ENCODE measurements around the gene ZBED5. TPM values are rescaled to one million over a fixed set of nuclear protein-coding genes. Genes with fewer than 3 reads are reported as not detected.

ZBED5 gene
- total and polyA plus RNA-seq, 9 donors, result 27.8 to 69.4 (median 49.1) TPM

GRCh38 chr11:10897150-10897549 lies 39.3 kb upstream of the ZBED5 start:
- no peak overlapping the region for H3K27ac ChIP-seq

DNA sequence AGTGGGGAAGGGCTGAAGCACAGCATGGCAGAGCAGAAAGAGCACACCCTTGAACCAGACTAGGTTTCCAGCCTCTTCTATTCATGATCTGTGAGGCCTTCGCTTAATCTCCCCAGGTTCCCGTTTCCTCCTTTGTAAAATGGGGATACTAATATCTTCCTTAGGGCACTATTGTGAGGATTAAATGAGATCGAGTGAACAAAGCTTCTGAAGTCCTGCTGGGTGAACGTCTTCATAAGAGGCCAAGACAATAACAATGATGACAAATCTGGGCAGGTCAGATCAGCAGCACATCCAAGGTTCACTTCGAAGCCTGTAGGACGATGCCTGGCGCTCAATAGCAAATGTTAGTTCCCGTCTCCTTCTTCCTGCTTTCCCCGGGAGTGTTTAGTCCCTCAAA lies 38.6 kb upstream of the ZBED5 start:
- no peaks in the 10 kb centered on the region for H3K27me3 ChIP-seq
- no peak overlapping the region for H3K4me3 ChIP-seq
- peaks cover 11% of the 10 kb centered on the region for H3K4me1 ChIP-seq (ENCODE audit: insufficient read depth)
- no peaks in the 10 kb centered on the region for H3K36me3 ChIP-seq
- intact Hi-C loops (cut with DNase I), result no loop called here
- 85 to 94% (median 90%) methylated on average over 9 of the region's 9 CpGs for whole genome bisulfite sequencing, 3 donors
- no peak for DNase-seq
- no peak overlapping the region for H3K27ac ChIP-seq
- TF ChIP-seq POLR2A (IDR thresholded peaks at IDR 0.05), result no peak
- TF ChIP-seq, protein P1, sequence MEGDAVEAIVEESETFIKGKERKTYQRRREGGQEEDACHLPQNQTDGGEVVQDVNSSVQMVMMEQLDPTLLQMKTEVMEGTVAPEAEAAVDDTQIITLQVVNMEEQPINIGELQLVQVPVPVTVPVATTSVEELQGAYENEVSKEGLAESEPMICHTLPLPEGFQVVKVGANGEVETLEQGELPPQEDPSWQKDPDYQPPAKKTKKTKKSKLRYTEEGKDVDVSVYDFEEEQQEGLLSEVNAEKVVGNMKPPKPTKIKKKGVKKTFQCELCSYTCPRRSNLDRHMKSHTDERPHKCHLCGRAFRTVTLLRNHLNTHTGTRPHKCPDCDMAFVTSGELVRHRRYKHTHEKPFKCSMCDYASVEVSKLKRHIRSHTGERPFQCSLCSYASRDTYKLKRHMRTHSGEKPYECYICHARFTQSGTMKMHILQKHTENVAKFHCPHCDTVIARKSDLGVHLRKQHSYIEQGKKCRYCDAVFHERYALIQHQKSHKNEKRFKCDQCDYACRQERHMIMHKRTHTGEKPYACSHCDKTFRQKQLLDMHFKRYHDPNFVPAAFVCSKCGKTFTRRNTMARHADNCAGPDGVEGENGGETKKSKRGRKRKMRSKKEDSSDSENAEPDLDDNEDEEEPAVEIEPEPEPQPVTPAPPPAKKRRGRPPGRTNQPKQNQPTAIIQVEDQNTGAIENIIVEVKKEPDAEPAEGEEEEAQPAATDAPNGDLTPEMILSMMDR (IDR thresholded peaks at IDR 0.05), result no peak
- H3K9me3 ChIP-seq, result no peaks in the 10 kb centered on the region

More at GRCh38 chr11:10897150-10897549, 39.3 kb upstream of the ZBED5 start:
- Histone ChIP-seq H3K27me3 (no peaks in the 10 kb centered on the region), H3K4me1 (ENCODE audit: insufficient read depth) (peaks cover 11% of the 10 kb centered on the region), H3K4me3 (no peak overlapping the region), H3K9me3 (no peaks in the 10 kb centered on the region), H3K36me3 (no peaks in the 10 kb centered on the region)
- WGBS, 3 donors, result 97 to 100% (median 100%) methylated on average over 1 of the region's 1 CpG
- no peak for DNase-seq
- intact Hi-C loops (cut with DNase I), result no loop called here
- no peak for TF ChIP-seq EP300 (IDR thresholded peaks at IDR 0.05)
- TF ChIP-seq POLR2A (IDR thresholded peaks at IDR 0.05), result no peak
- TF ChIP-seq, protein P1 (IDR thresholded peaks at IDR 0.05), result no peak

GRCh38 chr11:10895285-10895684 lies 37.4 kb upstream of the ZBED5 start:
- no peak overlapping the region for H3K4me3 ChIP-seq
- whole genome bisulfite sequencing, 3 donors, result 64 to 87% (median 66%) methylated on average over 2 of the region's 2 CpGs
- H3K36me3 ChIP-seq, result no peaks in the 10 kb centered on the region
- TF ChIP-seq, protein P1 (IDR thresholded peaks at IDR 0.05), result no peak
- TF ChIP-seq EP300 (IDR thresholded peaks at IDR 0.05) (no peak), POLR2A (IDR thresholded peaks at IDR 0.05) (no peak)
- intact Hi-C loops (cut with DNase I), result no loop called here
- DNase-seq, result no peak
- peaks cover 9% of the 10 kb centered on the region for H3K4me1 ChIP-seq (ENCODE audit: insufficient read depth)
- H3K27me3 ChIP-seq, result no peaks in the 10 kb centered on the region
- H3K9me3 ChIP-seq, result no peaks in the 10 kb centered on the region
- H3K27ac ChIP-seq, result no peak overlapping the region

DNA sequence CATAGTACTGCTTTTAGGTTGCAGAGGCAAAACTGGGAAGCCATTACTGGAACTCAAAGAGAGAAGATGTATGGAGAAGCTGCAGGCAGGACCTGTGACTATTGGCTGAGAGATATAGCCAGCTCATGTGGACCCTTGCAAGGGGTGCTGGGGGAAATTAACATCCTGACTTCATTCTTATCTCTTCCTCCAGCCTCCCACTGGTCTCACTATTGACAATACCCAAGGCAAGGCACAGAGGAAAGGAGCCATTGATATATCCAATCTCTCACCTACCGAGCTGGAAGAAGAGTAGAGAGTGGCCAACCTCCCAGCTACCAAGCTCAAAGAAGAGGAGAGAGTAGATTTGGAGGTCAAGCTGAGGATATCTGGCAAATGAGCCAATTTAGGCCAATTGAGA lies 36.8 kb upstream of the ZBED5 start:
- Histone ChIP-seq H3K36me3 (no peaks in the 10 kb centered on the region), H3K4me1 (ENCODE audit: insufficient read depth) (peaks cover 9% of the 10 kb centered on the region), H3K27ac (no peak overlapping the region), H3K4me3 (no peak overlapping the region), H3K9me3 (no peaks in the 10 kb centered on the region), H3K27me3 (no peaks in the 10 kb centered on the region)
- intact Hi-C loops (cut with DNase I), result no loop called here
- no peak for DNase-seq
- 89 to 97% (median 96%) methylated on average over 1 of the region's 1 CpG for WGBS, 3 donors
- TF ChIP-seq, protein P1 (IDR thresholded peaks at IDR 0.05), result no peak
- TF ChIP-seq POLR2A (IDR thresholded peaks at IDR 0.05), result no peak
- no peak for TF ChIP-seq EP300 (IDR thresholded peaks at IDR 0.05)

Measured in ovary (tissue), 9 donors.